ENCODE data around the gene LRMDA.
A peak's percentile ranks its signal among the peaks of the same experiment; 100 is the strongest.

Gene LRMDA

GRCh38 chr10:75634947-75635346, 203.5 kb downstream of the LRMDA start:
- DNase-seq (ENCODE audit: low spot score): no peak
- FAIRE-seq: no peak

GRCh38 chr10:75638752-75639151, 207.3 kb downstream of the LRMDA start:
- FAIRE-seq (no peak), DNase-seq (ENCODE audit: low spot score) (no peak)

GRCh38 chr10:75639736-75640135, 208.3 kb downstream of the LRMDA start:
- DNase-seq (ENCODE audit: low spot score) (no peak), FAIRE-seq (no peak)

GRCh38 chr10:75640381-75640780, 209.0 kb downstream of the LRMDA start:
- peak; percentile 26 for DNase-seq (ENCODE audit: low spot score)
- FAIRE-seq: no peak

- DNase-seq (ENCODE audit: low spot score): no peak
- no peak for FAIRE-seq
These were observed 209.4 kb downstream of the LRMDA start for GRCh38 chr10:75640803-75641202.

- FAIRE-seq: no peak
- no peak for DNase-seq (ENCODE audit: low spot score)
These were observed 212.0 kb downstream of the LRMDA start for GRCh38 chr10:75643405-75643804.

- DNase-seq (ENCODE audit: low spot score): no peak
- no peak for FAIRE-seq
These were observed 212.7 kb downstream of the LRMDA start for GRCh38 chr10:75643944-75644692.

GRCh38 chr10:75645704-75646103, 214.3 kb downstream of the LRMDA start:
- DNase-seq (ENCODE audit: low spot score) (no peak), FAIRE-seq (no peak)

- DNase-seq (ENCODE audit: low spot score): no peak
- no peak for FAIRE-seq
These were observed 214.9 kb downstream of the LRMDA start for GRCh38 chr10:75646218-75646915.

GRCh38 chr10:75646916-75647315, 215.5 kb downstream of the LRMDA start:
- DNase-seq (ENCODE audit: low spot score) (no peak), FAIRE-seq (peak; percentile 13)

GRCh38 chr10:75647675-75648074, 216.3 kb downstream of the LRMDA start:
- DNase-seq (ENCODE audit: low spot score) (no peak), FAIRE-seq (no peak)

GRCh38 chr10:75648351-75648750, 216.9 kb downstream of the LRMDA start:
- DNase-seq (ENCODE audit: low spot score) (no peak), FAIRE-seq (no peak)

GRCh38 chr10:75648854-75649253, 217.4 kb downstream of the LRMDA start:
- DNase-seq (ENCODE audit: low spot score) (no peak), FAIRE-seq (no peak)

- DNase-seq (ENCODE audit: low spot score) (no peak), FAIRE-seq (no peak)
These were observed 218.0 kb downstream of the LRMDA start for GRCh38 chr10:75649466-75649865.

GRCh38 chr10:75650648-75651047, 219.2 kb downstream of the LRMDA start:
- DNase-seq (ENCODE audit: low spot score): no peak
- no peak for FAIRE-seq

GRCh38 chr10:75651417-75651816, 220.0 kb downstream of the LRMDA start:
- DNase-seq (ENCODE audit: low spot score) (no peak), FAIRE-seq (no peak)

- FAIRE-seq: no peak
- no peak for DNase-seq (ENCODE audit: low spot score)
These were observed 220.8 kb downstream of the LRMDA start for GRCh38 chr10:75652146-75652740.

- DNase-seq (ENCODE audit: low spot score) (peak; percentile 50), FAIRE-seq (peak; percentile 80)
These were observed 222.3 kb downstream of the LRMDA start for GRCh38 chr10:75653761-75654160.

- peak; percentile 25 for DNase-seq (ENCODE audit: low spot score)
- no peak for FAIRE-seq
These were observed 222.8 kb downstream of the LRMDA start for GRCh38 chr10:75654171-75654771.

- no peak for FAIRE-seq
- no peak for DNase-seq (ENCODE audit: low spot score)
These were observed 223.3 kb downstream of the LRMDA start for GRCh38 chr10:75654772-75655171.

- FAIRE-seq (no peak), DNase-seq (ENCODE audit: low spot score) (peak; percentile 28)
These were observed 224.5 kb downstream of the LRMDA start for GRCh38 chr10:75655791-75656451.

- FAIRE-seq (no peak), DNase-seq (ENCODE audit: low spot score) (no peak)
These were observed 225.9 kb downstream of the LRMDA start for GRCh38 chr10:75657351-75657750.

Measured in urothelium cell line (cell line).